Measurements from ENCODE around the gene GAS7. TPM values are rescaled to one million over a fixed set of nuclear protein-coding genes. Genes with fewer than 3 reads are reported as not detected.

The GAS7 gene
- total and polyA plus RNA-seq, 4 donors, result 9.0 to 112 (median 46.1) TPM

GRCh38 chr17:10171581-10171981 is 26.8 kb downstream of the GAS7 start:
- no peak for ATAC-seq (ENCODE audit: insufficient read depth, low FRiP score)
- Histone ChIP-seq H3K9ac (ENCODE audit: insufficient read depth in 1 of 2, low read length in 2 of 2) (no peak overlapping the region), H3K27ac (ENCODE audit: low read depth in 1 of 2, low read length in 1 of 2) (no peak overlapping the region)

DNA sequence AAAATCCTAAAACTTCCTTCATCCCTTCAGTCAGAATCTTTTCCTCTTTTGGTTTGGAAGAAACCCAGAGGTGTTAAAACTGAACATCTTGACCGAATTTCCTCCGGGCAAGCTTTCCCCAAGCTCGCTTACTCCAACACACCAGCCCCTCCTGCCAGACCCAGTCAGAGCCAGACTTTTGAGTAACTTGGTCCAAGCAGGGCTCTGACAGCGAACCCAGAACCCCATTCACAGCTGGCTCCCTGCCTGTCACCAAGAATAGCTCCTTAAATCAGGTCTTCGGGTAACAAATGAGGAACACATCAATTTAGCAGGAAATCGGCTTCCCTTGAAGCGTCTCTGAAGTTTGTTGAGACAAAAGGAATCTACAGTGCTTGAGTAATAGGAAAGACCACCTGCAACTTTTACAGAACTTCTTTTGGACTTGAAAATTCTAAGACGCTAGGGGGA is 27.3 kb downstream of the GAS7 start:
- WGBS, 2 donors, result 11 to 35% methylated on average over 8 of the region's 8 CpGs
- Histone ChIP-seq H3K27me3 (ENCODE audit: control insufficient read depth in 3 of 3, insufficient read depth in 3 of 3, low read length in 2 of 3) (peaks cover 0 to 3% (median 0%) of the 10 kb centered on the region in 3 donors), H3K36me3 (ENCODE audit: control insufficient read depth in 4 of 4, insufficient read depth in 4 of 4, low read length in 4 of 4) (peaks cover 0 to 6% (median 0%) of the 10 kb centered on the region in 4 donors), H3K9me3 (ENCODE audit: control insufficient read depth in 4 of 4, insufficient read depth in 3 of 4, low read length in 3 of 4) (peaks cover 0 to 6% (median 3%) of the 10 kb centered on the region in 4 donors), H3K4me3 (no peak overlapping the region), H3K4me1 (ENCODE audit: control insufficient read depth in 5 of 5, insufficient read depth in 5 of 5, low read length in 5 of 5) (peaks cover 0 to 17% (median 7%) of the 10 kb centered on the region in 5 donors), H3K27ac (ENCODE audit: low read depth in 1 of 2, low read length in 1 of 2) (no peak overlapping the region), H3K9ac (ENCODE audit: insufficient read depth in 1 of 2, low read length in 2 of 2) (no peak overlapping the region)
- no peak for TF ChIP-seq CTCF (IDR thresholded peaks at IDR 0.05; ENCODE audit: control extremely low read depth, extremely low read depth)
- DNase-seq (peak in 1 of 3 donors; percentile 50), ATAC-seq (ENCODE audit: insufficient read depth, low FRiP score) (no peak)

More at GRCh38 chr17:10171581-10171981, 26.8 kb downstream of the GAS7 start:
- Histone ChIP-seq H3K4me1 (ENCODE audit: control insufficient read depth in 5 of 5, insufficient read depth in 5 of 5, low read length in 5 of 5) (peaks cover 0 to 17% (median 7%) of the 10 kb centered on the region in 5 donors), H3K36me3 (ENCODE audit: control insufficient read depth in 4 of 4, insufficient read depth in 4 of 4, low read length in 4 of 4) (peaks cover 0 to 6% (median under 1%) of the 10 kb centered on the region in 4 donors), H3K4me3 (no peak overlapping the region), H3K27me3 (ENCODE audit: control insufficient read depth in 3 of 3, insufficient read depth in 3 of 3, low read length in 2 of 3) (peaks cover 0 to 3% (median 0%) of the 10 kb centered on the region in 3 donors), H3K9me3 (ENCODE audit: control insufficient read depth in 4 of 4, insufficient read depth in 3 of 4, low read length in 3 of 4) (peaks cover 0 to 6% (median 3%) of the 10 kb centered on the region in 4 donors)
- no peak for TF ChIP-seq CTCF (IDR thresholded peaks at IDR 0.05; ENCODE audit: control extremely low read depth, extremely low read depth)
- WGBS, 2 donors, result 5 to 9% methylated on average over 6 of the region's 6 CpGs
- peak in 2 of 3 donors; percentile 58 to 67 for DNase-seq

DNA sequence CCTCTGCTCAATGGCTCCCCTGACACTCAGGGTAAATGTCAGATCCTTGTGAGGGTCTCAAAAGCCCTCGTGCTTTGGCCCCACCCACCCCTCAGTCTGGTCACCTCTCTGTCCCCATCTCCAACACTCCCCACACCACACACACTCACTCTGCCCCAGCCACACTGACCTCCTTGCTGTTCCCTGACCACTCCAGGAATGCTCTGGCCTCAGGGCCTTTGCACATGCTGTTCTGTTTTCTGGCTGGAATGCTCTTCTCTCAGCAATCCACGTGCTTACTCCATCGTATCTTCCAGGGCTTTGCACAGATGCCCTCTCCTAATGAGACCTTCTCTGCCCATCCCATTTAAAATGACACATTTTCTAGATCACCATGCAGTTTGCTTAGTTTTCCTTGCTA is 28.2 kb downstream of the GAS7 start:
- ATAC-seq (ENCODE audit: insufficient read depth, low FRiP score) (no peak), DNase-seq (no peak)
- no peak for TF ChIP-seq CTCF (IDR thresholded peaks at IDR 0.05; ENCODE audit: control extremely low read depth, extremely low read depth)
- Histone ChIP-seq H3K27ac (ENCODE audit: low read depth in 1 of 2, low read length in 1 of 2) (no peak overlapping the region), H3K9me3 (ENCODE audit: control insufficient read depth in 4 of 4, insufficient read depth in 3 of 4, low read length in 3 of 4) (peaks cover 0 to 6% (median 3%) of the 10 kb centered on the region in 4 donors), H3K4me3 (no peak overlapping the region), H3K27me3 (ENCODE audit: control insufficient read depth in 3 of 3, insufficient read depth in 3 of 3, low read length in 2 of 3) (peaks cover 0 to 3% (median 0%) of the 10 kb centered on the region in 3 donors), H3K4me1 (ENCODE audit: control insufficient read depth in 5 of 5, insufficient read depth in 5 of 5, low read length in 5 of 5) (peaks cover 0 to 24% (median 7%) of the 10 kb centered on the region in 5 donors), H3K36me3 (ENCODE audit: control insufficient read depth in 4 of 4, insufficient read depth in 4 of 4, low read length in 4 of 4) (peaks cover 0 to 3% (median 0%) of the 10 kb centered on the region in 4 donors), H3K9ac (ENCODE audit: insufficient read depth in 1 of 2, low read length in 2 of 2) (no peak overlapping the region)
- 75 to 81% methylated on average over 3 of the region's 3 CpGs for WGBS, 2 donors
